SK-N-DZ (cell line): ENCODE results near the gene USP46.

ENCODE experiments used
- DNase-seq: peaks from one replicate; pipeline ENCODE4 v3.0.0-alpha.2; 2015; ENCODE audit warnings: low spot score

USP46 gene

DNA sequence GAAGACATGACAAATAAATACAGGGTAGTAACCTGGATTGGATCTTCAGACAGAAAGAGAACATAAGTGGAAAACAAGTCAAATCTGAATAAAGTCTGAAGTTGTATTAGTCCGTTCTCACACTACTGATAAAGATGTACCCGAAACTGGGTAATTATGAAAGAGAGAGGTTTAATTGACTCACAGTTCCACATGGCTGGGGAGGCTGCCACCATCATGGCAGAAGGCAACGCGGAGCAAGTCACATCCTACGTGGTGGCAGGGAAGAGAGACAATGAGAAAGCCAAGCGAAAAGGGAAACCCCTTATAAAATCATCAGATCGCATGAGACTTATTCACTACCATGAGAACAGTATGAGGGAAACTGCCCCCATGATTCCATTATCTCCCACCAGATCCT lies 82.8 kb downstream of the USP46 start:
- no peak for DNase-seq

DNA sequence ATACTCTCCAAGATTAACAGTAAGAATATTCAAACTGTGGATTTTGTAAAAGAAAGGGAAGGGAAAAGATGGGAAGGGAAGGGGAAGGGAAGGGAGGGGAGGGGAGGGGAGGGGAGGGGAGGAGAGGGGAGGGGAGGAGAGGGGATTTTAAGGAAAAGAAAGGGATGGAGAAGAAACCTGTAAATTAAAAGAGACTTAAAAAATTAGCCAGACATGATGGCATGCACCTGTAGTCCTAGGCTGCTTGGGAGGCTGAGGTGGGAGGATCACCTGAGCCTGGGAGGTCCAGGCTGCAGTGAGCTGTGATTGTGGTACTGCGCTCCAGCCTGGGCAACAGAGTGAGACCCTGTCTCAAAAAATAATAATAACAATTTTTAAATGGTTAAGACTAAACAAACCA lies 83.7 kb downstream of the USP46 start:
- no peak for DNase-seq

DNA sequence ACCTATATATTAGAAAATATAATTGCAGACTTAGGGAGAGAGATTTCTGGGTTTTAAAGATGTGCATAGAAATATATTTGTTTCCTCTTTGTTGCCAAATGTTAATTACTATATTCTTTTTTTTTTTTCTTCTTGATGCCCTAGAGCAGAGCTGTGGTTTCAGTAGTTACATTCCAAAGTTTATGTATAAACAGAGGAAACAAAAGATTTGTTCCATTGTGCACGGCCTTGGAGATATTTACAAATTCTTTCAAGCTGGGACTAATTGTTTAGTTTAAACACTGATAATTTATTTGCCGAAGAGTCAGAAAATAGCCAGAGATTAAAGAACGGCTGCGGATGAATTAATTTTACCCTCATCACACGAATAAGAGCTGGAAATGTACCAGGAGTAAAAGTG lies 85.1 kb downstream of the USP46 start:
- no peak for DNase-seq

DNA sequence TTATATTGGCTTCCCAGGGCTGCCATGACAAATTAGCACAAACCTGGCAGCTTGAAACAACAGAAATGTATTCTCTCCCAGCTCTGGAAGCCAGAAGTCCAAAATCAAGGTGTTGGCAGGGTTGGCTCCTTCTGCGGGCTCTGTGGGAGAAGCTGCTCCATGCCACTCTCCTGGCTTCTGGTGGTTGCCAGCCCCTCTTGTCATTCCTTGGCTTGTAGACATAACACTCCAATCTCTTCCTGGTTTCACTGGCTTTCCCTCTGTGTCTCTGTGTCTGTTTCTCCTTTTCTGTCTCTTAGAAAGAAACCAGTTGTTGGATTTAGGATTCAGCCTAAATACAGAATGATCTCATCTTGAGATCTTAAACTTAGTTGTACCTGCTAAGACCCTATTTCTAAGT lies 85.5 kb downstream of the USP46 start:
- DNase-seq, result no peak

DNA sequence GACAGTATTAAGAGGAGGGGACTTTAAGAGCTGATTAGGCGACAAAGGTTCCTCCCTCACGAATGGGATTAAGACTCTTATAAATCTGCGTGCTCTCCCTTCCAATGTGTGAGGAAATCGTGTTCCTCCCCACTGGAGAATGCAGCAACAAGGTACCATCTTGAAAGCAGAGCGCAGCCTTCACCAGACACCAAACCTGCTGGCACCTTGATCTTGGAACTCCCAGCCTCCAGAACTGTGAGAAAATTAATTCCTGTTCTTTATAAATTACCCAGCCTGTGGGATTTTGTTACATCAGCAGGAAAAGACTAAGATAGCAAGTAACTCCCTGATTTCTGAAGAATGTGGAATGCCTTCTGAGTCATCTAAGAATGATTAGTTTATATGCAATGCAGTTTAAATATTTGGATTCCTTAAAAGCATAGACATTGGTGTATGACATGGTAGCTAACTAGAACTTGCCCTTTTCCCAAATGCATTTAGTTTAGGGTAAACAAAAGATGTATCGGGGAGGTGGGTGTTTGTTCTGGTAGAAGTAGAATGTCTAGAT lies 86.1 kb downstream of the USP46 start:
- DNase-seq, result no peak

DNA sequence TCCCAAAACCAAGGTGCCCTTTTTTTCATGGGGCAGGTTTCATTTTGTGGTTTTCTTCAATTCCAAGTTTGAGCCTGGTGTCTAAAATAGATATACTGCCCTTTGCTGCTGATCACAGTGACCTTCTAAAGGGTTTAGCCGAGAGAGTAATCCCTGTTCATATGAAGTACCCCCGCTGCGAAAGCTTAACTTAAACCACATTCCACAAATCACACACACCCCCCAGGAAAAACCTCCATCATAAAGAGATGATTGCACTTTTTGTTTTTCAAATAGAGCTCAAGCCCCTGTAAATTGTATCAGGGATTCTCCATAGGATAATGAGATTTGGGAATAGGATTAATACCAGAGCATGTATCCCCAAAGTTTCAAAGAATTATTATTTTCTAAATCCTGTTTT lies 90.8 kb downstream of the USP46 start:
- DNase-seq, result no peak

DNA sequence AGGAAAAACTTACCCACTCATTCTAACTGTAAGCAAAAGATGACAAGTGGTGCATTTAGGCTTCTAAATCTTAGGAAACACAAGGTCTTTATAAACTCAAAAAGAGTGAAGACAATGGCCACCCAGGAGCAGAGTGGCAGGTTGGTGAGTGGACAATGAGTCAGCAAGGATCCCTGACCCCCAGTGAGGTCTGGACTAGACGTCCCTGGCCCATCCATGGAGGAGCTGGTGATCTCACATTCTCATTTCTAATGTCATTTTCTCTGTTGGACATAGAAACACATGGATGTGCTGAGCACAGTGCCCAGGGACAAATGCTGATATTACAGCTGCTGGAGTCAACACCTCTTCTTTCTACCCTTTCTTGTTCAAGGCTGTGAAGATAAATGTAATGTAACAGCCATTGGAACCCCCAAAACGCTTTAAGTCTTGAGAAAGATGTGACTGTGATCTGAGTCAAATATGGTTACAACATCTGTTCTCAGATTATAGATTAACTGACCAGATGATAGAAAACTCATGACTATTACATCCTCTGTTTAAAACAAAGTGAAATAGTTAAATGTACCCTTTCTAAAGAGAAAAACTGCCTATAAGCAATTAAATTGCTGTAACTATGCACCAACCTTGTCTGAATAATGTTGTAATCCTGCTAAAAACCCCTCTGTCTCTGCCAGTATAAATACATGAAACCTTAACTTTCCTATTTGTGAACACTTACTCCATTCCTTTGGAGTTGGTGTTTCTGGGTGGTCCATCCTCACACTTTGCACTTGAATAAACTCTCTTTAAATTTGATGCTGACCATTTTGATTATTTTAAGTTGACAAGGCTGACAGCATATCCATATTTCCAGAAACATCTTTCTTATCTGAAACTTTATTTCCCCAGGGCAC lies 92.7 kb downstream of the USP46 start:
- no peak for DNase-seq

DNA sequence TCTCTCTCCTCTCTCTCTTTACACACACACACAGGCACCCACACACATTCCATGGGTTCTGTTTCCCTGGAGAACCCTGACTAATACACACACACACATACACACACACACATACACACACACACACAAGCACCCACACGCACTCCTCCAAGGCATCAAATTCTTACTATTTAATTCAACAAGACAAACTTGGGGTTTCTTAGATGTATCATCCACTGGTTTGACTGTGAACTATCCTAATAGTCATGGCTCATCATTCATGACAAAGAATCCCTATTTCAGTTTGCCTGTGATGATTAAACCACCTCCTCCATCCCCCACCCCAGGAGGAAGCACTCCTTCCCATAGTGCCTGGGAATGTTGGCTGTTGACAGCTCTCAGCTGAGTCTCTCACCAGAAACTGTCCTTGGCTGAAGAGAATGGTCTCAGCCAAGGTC lies 98.2 kb downstream of the USP46 start:
- no peak for DNase-seq

DNA sequence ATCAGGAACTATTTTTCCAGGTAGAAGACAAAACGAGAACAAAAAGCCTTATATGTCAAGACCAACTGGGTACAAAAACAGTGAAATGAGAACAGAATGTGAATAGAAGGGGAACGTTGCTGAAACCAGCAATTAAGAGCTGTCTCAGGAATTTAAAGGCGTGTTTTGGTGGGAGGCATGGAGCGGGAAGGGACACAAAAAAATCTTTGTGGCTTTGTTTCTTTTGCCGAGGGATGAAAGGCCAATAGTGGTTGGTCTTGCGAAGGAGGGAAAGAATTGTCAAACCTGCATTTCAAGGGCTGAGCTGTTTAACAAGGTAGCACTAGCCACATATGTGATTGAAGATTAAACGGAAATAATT lies 103.8 kb downstream of the USP46 start:
- DNase-seq, result no peak

DNA sequence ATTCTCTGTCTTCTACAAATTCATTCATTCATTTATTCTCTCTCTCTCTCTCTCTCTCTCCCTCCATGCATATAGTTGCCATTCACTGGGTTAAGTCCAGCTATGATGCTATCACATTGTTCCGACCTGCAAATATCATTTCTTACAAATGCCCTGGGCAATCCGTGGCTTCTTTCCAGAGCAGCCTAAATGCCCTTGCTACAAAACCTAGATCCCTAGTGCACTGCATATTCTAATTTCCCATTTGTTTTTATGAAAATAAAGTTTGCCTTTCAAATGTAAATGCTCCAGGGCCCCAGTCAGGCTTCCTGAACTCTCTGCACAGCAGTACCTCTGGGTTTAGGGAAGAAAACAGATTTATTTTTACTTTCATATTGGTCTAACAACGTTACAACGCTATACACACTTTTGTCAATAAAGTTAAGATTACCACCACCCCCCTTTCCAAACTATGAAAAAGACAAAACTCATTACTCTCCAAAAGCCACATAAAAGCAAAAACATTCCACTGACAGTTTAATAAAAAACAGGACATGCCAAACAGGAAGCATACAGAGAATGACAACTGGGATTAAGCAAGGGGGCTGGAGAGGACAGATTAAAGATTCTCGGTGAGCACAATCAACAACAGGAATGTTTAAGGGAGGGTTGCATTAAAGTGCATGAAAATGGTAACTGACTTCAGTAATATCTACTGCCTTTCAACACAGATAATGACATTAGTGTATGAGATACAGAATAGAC lies 104.3 kb downstream of the USP46 start:
- DNase-seq, result no peak

DNA sequence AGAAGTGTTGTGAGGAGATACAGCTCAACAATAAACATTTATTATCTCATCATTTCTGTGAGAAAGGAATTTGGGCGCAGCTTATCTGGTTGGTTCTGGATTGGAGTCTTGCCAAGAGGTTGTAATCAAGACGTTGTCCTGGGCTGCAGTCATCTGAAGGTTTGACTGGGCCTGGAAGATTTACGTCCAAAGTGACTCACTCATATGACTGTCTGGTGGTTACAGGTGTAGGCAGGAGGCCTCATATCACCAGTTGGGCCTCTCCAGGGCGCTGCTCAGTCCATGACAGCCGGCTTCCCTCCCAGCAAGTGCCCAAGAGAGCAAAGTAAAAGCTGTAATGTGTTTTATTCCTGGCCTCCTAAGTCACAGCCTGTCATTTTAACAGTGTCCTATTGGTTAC lies 106.3 kb downstream of the USP46 start:
- DNase-seq, result no peak

DNA sequence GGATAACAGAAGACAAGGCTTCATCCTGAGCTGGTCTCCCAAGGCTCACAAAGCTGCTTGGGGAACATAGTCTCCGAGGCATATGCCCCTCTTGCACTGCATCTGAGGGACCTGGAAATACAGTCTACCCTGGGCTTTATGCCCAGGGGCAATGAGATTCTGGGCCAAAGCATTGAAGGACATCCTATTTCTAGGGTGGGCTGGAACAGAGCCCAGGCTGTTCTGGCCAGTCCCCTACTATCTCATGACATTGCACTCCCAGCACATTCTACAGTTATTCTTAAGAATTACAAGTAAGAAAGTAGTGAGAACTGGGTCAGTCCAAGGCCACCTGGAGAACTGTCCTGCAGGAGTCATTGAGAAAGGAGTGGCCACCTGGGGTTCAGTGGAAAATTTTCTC lies 107.6 kb downstream of the USP46 start:
- no peak for DNase-seq

DNA sequence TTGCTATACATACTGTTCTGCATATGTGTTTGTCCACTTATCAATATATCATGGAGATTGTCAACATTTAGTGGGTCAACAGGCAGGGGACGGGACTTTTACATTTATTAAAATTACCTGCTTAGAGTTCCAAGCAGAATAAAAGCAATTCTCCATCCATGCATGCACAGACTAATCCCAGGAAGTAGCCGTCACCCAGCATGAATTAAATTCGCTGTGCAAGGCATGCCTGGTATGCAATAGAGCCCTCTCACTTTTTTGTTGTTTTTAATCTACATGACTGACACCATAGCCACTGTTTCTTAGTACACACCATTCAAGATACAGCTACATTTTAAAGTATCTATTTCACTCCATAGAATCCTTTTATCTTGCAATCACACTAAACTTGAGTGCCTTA lies 108.9 kb downstream of the USP46 start:
- DNase-seq, result no peak

DNA sequence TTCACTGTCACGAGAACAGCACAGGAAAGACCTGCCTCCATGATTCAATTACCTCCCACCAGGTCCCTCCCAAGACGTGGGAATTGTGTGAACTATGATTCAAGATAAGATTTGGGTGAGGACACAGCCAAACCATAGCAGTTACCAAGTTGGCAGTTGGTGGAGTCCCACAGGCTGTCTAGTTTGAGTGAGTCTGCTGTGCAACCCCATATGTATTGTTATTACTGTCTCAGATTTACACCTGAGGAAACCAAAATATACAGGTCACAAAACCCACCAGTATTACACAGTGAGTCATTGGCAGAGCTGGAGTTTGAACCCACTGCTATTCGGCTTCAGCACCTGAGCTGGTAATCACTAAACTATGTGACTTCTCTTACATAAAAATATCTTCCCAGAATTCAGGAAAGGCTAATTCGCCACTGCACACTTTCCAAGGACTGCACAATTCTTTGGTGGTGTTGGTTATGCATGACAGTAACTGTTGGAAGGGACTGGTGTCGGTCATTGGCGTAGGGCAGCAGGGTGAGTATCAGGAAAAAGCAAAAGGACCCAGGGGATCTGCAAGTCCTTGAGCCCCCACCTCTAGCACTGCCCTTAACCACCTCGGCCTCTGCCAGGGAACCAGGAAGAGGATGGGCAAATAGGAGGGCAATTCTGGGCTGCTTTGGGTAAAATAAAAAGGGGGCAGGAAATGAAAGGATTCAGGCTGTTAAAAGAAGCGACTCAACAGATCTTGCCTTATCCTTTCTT lies 110.1 kb downstream of the USP46 start:
- no peak for DNase-seq

DNA sequence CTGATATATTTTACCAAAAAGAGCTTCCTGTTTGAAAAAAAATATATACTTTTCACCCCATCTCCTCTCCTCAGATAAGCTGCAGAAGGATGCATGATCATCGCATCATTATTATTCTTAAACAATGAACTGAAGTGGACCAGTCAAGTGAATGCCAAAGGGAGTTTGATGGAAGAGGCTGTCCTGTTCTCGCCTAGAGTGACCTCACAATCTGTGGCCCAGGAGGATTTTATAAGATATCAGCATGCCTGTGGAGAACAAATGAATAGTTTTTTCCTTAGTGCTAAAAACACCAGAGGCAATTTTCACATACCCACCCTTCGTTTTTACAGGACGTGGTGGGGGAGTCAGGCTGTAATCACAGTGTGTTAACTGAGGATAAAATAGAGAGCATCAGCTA lies 112.7 kb downstream of the USP46 start:
- no peak for DNase-seq

DNA sequence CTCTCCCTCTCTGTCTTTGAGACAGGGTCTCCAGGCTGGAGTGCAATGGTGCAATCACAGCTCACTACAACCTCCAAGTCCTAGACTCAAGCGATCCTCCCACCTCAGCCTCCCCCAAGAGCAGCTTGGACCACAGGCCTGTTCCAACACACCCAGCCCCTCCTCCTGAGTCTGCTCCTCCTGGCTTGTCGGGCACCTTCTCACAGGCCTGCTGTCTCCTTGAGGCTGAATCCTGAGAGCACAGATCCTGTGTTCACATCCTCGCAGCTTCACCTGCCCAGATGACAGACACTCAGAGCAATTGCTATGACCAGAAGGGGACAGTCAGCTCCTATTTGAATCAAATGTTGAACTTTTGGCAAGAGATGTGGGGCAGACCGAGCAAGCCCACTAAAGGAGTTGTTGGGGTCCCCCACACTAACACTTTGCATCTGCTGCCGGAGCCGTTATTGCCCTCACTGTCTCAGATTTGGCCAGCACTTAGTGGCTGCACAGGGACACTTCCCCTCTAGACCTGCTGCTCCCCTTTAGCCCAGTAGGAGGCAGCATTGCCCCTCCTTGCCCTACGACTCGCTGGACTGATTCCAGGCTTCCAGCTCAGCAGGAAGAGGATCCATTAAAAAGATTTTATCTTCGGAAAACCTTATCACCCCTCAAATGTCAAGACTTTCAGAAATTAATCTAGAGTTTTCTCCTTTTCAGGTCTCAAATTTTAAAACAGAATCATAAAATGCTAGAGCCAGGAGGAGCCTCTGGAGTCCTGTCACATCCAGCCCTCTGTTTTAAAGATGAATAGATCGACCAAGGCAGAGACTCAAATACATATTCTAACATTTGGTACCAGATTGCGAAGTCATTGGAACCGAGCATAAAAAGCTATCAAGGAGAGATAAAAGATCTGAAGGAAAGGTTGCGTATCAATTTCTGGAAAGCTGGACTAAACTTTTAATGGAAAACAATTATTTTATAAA lies 113.7 kb downstream of the USP46 start:
- DNase-seq, result peak; percentile 40
